ENCODE results near the gene NMBR. TPM values are rescaled to one million over a fixed set of nuclear protein-coding genes. Genes with fewer than 3 reads are reported as not detected.

Gene NMBR
- polyA plus RNA-seq, 1 experiment = not detected

GRCh38 chr6:142138876-142139275 is 8.0 kb downstream of the NMBR start:
- ChIA-PET POLR2A (no interaction called here), CTCF (interaction anchor here (0.8 kb wide), 1 partner anchor 9 kb away, joined by 4 read pairs; the partner anchor contains the start of genes NMBR and VTA1)
- TF ChIP-seq CTCF (IDR thresholded peaks at IDR 0.05; ENCODE audit: insufficient read depth, low read depth, low read length) = no peak
- H3K36me3 ChIP-seq (ENCODE audit: control insufficient read depth, insufficient read depth, low read length) = no peaks in the 10 kb centered on the region
- no peak for DNase-seq (ENCODE audit: low read depth)
- H3K27me3 ChIP-seq (ENCODE audit: control insufficient read depth, insufficient read depth, low read length) = no peaks in the 10 kb centered on the region
- no peak overlapping the region for H3K4me3 ChIP-seq (ENCODE audit: low read depth, low read length)

GRCh38 chr6:142132625-142133024 is 14.3 kb downstream of the NMBR start, which contains the start of gene GJE1:
Gene GJE1, plus strand, starts transcription at chr6:142132925. Its CDS starts 234 bp downstream, at chr6:142133159.
- ChIA-PET POLR2A (no interaction called here), CTCF (no interaction called here)
- Histone ChIP-seq H3K4me3 (ENCODE audit: low read depth, low read length) (no peak within 1 kb of the TSS), H3K36me3 (ENCODE audit: control insufficient read depth, insufficient read depth, low read length) (no peaks in the 10 kb centered on the region), H3K27me3 (ENCODE audit: control insufficient read depth, insufficient read depth, low read length) (peaks cover 2% of the 10 kb centered on the region; the same call in 1 of the 2 replicates)
- no peak for TF ChIP-seq CTCF (IDR thresholded peaks at IDR 0.05; ENCODE audit: insufficient read depth, low read depth, low read length)
- no peak for DNase-seq (ENCODE audit: low read depth)

GRCh38 chr6:142130814-142131213 is 16.1 kb downstream of the NMBR start:
- H3K36me3 ChIP-seq (ENCODE audit: control insufficient read depth, insufficient read depth, low read length) = no peaks in the 10 kb centered on the region
- ChIA-PET POLR2A (interaction anchor here (0.6 kb wide), 1 partner anchor 1221 kb away, joined by 3 read pairs; no protein-coding TSS in a partner anchor), CTCF (no interaction called here)
- no peak for TF ChIP-seq CTCF (IDR thresholded peaks at IDR 0.05; ENCODE audit: insufficient read depth, low read depth, low read length)
- DNase-seq (ENCODE audit: low read depth) = no peak
- peaks cover 2% of the 10 kb centered on the region; the same call in 1 of the 2 replicates for H3K27me3 ChIP-seq (ENCODE audit: control insufficient read depth, insufficient read depth, low read length)
- no peak overlapping the region for H3K4me3 ChIP-seq (ENCODE audit: low read depth, low read length)

- DNase-seq (ENCODE audit: low read depth) = no peak
- TF ChIP-seq CTCF (IDR thresholded peaks at IDR 0.05; ENCODE audit: insufficient read depth, low read depth, low read length) = no peak
- no peak overlapping the region for H3K4me3 ChIP-seq (ENCODE audit: low read depth, low read length)
- no peaks in the 10 kb centered on the region for H3K36me3 ChIP-seq (ENCODE audit: control insufficient read depth, insufficient read depth, low read length)
- POLR2A ChIA-PET = no interaction called here
- H3K27me3 ChIP-seq (ENCODE audit: control insufficient read depth, insufficient read depth, low read length) = no peaks in the 10 kb centered on the region
- CTCF ChIA-PET = interaction anchor here (0.7 to 2.6 kb wide), 2 partner anchors 9 to 1212 kb away, joined by 3 to 12 read pairs; no protein-coding TSS in a partner anchor
These were observed 25.6 kb downstream of the NMBR start for GRCh38 chr6:142121342-142121741.

- H3K36me3 ChIP-seq (ENCODE audit: control insufficient read depth, insufficient read depth, low read length) = no peaks in the 10 kb centered on the region
- H3K27me3 ChIP-seq (ENCODE audit: control insufficient read depth, insufficient read depth, low read length) = no peaks in the 10 kb centered on the region
- no peak for TF ChIP-seq CTCF (IDR thresholded peaks at IDR 0.05; ENCODE audit: insufficient read depth, low read depth, low read length)
- H3K4me3 ChIP-seq (ENCODE audit: low read depth, low read length) = no peak overlapping the region
- ChIA-PET POLR2A (no interaction called here), CTCF (no interaction called here)
- DNase-seq (ENCODE audit: low read depth) = no peak
These were observed 28.0 kb downstream of the NMBR start for GRCh38 chr6:142118925-142119324.

Measured in BJ (cell line).